Astrocyte (in vitro differentiated cells and primary cell): ENCODE results near the gene HIPK2. TPM values are rescaled to one million over a fixed set of nuclear protein-coding genes. Genes with fewer than 3 reads are reported as not detected.

Experiments
- DNase-seq: peaks from one replicate; pipeline ENCODE4 v3.0.0-alpha.2; 2010; ENCODE audit warnings: low read depth
- FAIRE-seq: peaks from 2 replicates; lab custom pipeline; 2011; peaks lifted over from hg19 to GRCh38; lab: Jason Lieb, UNC
- H2AFZ ChIP-seq: 2 replicates; pipeline ENCODE4 v1.6.0; 2012; ENCODE audit warnings: low read depth, low read length, inconsistent platforms
- H3K27ac ChIP-seq: 2 replicates; pipeline ENCODE4 v1.5.1; 2011; ENCODE audit warnings: low read depth, low read length, inconsistent platforms
- H3K27me3 ChIP-seq: 2 replicates; pipeline ENCODE4 v1.6.0; 2011; ENCODE audit warnings: low read length, inconsistent platforms; ENCODE audit not compliant: insufficient read depth
- H3K36me3 ChIP-seq: 2 replicates; pipeline ENCODE4 v1.5.1; 2011; ENCODE audit warnings: low read length, inconsistent platforms; ENCODE audit not compliant: insufficient read depth
- H3K4me1 ChIP-seq: 2 replicates; pipeline ENCODE4 v1.5.1; 2011; ENCODE audit warnings: low read length, inconsistent platforms; ENCODE audit not compliant: insufficient read depth
- H3K4me2 ChIP-seq: 2 replicates; pipeline ENCODE4 v1.6.0; 2012; ENCODE audit warnings: low read length, inconsistent platforms
- H3K4me3 ChIP-seq: 2 replicates; pipeline ENCODE4 v1.5.1; 2011; ENCODE audit warnings: low read depth, mild to moderate bottlenecking, low read length, inconsistent platforms; ENCODE audit not compliant: insufficient read depth
- H3K79me2 ChIP-seq: 2 replicates; pipeline ENCODE4 v1.6.0; 2012; ENCODE audit warnings: mild to moderate bottlenecking, low read length, inconsistent platforms; ENCODE audit not compliant: insufficient read depth
- H3K9ac ChIP-seq: 2 replicates; pipeline ENCODE4 v1.6.0; 2012; ENCODE audit warnings: mild to moderate bottlenecking, low read length, inconsistent platforms
- H3K9me3 ChIP-seq: 2 replicates; pipeline ENCODE4 v1.5.1; 2012; ENCODE audit warnings: low read depth, mild to moderate bottlenecking, low read length, inconsistent platforms; ENCODE audit not compliant: insufficient read depth
- H4K20me1 ChIP-seq: 2 replicates; pipeline ENCODE4 v1.6.0; 2012; ENCODE audit warnings: low read length, inconsistent platforms; ENCODE audit not compliant: insufficient read depth
- H3K27ac Mint-ChIP-seq: one replicate; pipeline ENCODE4 v1.8.0; 2021; ENCODE audit warnings: mild to moderate bottlenecking, mixed read lengths; ENCODE audit not compliant: unreplicated experiment
- H3K27me3 Mint-ChIP-seq: one replicate; pipeline ENCODE4 v1.8.0; 2021; ENCODE audit warnings: low read depth, mixed read lengths; ENCODE audit not compliant: unreplicated experiment
- H3K36me3 Mint-ChIP-seq: one replicate; pipeline ENCODE4 v1.8.0; 2021; ENCODE audit warnings: low read depth, mixed read lengths; ENCODE audit not compliant: unreplicated experiment
- H3K4me1 Mint-ChIP-seq: one replicate; pipeline ENCODE4 v1.8.0; 2021; ENCODE audit warnings: low read depth, mixed read lengths; ENCODE audit not compliant: unreplicated experiment
- H3K4me3 Mint-ChIP-seq: one replicate; pipeline ENCODE4 v1.8.0; 2021; ENCODE audit warnings: mild to moderate bottlenecking, moderate library complexity, mixed read lengths; ENCODE audit not compliant: unreplicated experiment
- H3K9me3 Mint-ChIP-seq: one replicate; pipeline ENCODE4 v1.8.0; 2021; ENCODE audit warnings: mild to moderate bottlenecking, mixed read lengths; ENCODE audit not compliant: unreplicated experiment
- EZH2 ChIP-seq: IDR thresholded peaks from 2 replicates; pipeline ENCODE4 v1.6.1; 2012; ENCODE audit warnings: mild to moderate bottlenecking, low read length, inconsistent platforms; ENCODE audit not compliant: insufficient read depth
- total RNA-seq: library from RNA; stranded (reverse); gene quantifications from 2 replicates; pipeline ENCODE4 v1.2.1, GENCODE V29; 2021
- TF ChIP-seq, protein P1 (sequence below): IDR thresholded peaks from 2 replicates; pipeline ENCODE4 v1.5.1; 2011; ENCODE audit warnings: low read depth, mild to moderate bottlenecking, inconsistent platforms, low read length, moderate library complexity; ENCODE audit not compliant: insufficient read depth

The HIPK2 gene
- total RNA-seq, 1 donor from 2014 or later = 35.8 TPM

DNA sequence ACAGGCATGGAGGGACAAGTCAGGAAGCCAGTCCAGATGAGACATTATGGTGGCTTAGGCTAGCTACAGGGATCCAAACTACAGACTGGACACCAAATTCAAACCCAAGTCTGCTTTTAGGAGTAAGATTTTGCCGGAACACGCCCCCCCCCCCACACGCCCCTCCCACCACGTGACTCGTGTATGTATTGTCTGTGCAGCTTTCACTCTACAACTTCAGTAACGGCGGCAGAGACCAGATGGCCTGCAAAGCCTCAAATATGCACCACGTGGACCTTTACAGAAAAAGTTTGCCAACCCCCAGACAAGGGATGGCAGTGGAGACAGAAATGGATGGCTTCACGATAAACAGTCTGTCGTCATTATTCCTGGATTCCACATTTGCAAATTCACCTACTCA, 14.5 kb downstream of the HIPK2 start:
- H3K79me2 ChIP-seq = peaks cover 98% of the 10 kb centered on the region
- H3K9ac ChIP-seq = no peak overlapping the region
- H3K4me2 ChIP-seq = peak overlapping the region; percentile 30
- DNase-seq = no peak
- H3K4me1 ChIP-seq = peaks cover 12% of the 10 kb centered on the region
- H2AFZ ChIP-seq = no peak overlapping the region
- Mint-ChIP-seq H3K27me3 (no peaks in the 10 kb centered on the region), H3K36me3 (peaks cover 9% of the 10 kb centered on the region), H3K4me1 (peaks cover 16% of the 10 kb centered on the region), H3K4me3 (no peak overlapping the region), H3K9me3 (no peaks in the 10 kb centered on the region), H3K27ac (no peak overlapping the region)
- FAIRE-seq = no peak
- H3K27me3 ChIP-seq = no peaks in the 10 kb centered on the region
- TF ChIP-seq, protein P1, sequence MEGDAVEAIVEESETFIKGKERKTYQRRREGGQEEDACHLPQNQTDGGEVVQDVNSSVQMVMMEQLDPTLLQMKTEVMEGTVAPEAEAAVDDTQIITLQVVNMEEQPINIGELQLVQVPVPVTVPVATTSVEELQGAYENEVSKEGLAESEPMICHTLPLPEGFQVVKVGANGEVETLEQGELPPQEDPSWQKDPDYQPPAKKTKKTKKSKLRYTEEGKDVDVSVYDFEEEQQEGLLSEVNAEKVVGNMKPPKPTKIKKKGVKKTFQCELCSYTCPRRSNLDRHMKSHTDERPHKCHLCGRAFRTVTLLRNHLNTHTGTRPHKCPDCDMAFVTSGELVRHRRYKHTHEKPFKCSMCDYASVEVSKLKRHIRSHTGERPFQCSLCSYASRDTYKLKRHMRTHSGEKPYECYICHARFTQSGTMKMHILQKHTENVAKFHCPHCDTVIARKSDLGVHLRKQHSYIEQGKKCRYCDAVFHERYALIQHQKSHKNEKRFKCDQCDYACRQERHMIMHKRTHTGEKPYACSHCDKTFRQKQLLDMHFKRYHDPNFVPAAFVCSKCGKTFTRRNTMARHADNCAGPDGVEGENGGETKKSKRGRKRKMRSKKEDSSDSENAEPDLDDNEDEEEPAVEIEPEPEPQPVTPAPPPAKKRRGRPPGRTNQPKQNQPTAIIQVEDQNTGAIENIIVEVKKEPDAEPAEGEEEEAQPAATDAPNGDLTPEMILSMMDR = no peak
- no peak for TF ChIP-seq EZH2
- no peak overlapping the region for H3K4me3 ChIP-seq
- H3K9me3 ChIP-seq = no peaks in the 10 kb centered on the region
- no peaks in the 10 kb centered on the region for H3K36me3 ChIP-seq
- peaks cover 85% of the 10 kb centered on the region for H4K20me1 ChIP-seq
- H3K27ac ChIP-seq = peak overlapping the region; percentile 5

- Histone ChIP-seq H3K79me2 (peaks cover 98% of the 10 kb centered on the region), H3K4me1 (peaks cover 12% of the 10 kb centered on the region), H3K36me3 (no peaks in the 10 kb centered on the region), H4K20me1 (peaks cover 85% of the 10 kb centered on the region), H3K4me3 (no peak overlapping the region), H2AFZ (no peak overlapping the region), H3K27me3 (no peaks in the 10 kb centered on the region), H3K9me3 (no peaks in the 10 kb centered on the region), H3K27ac (peak overlapping the region; percentile 5), H3K4me2 (peak overlapping the region; percentile 30), H3K9ac (no peak overlapping the region)
- peak overlapping the region; percentile 3 for H3K4me3 Mint-ChIP-seq
- FAIRE-seq (peak; percentile 9), DNase-seq (peak; percentile 59)
- H3K27ac Mint-ChIP-seq = peak overlapping the region; percentile 16
- H3K4me1 Mint-ChIP-seq = peaks cover 16% of the 10 kb centered on the region
- no peak for TF ChIP-seq EZH2
- TF ChIP-seq, protein P1 = no peak
- H3K36me3 Mint-ChIP-seq = peaks cover 6% of the 10 kb centered on the region
- H3K27me3 Mint-ChIP-seq = no peaks in the 10 kb centered on the region
- H3K9me3 Mint-ChIP-seq = no peaks in the 10 kb centered on the region
Observed at GRCh38 chr7:139762886-139763285, 14.9 kb downstream of the HIPK2 start.

- FAIRE-seq (no peak), DNase-seq (no peak)
- Histone ChIP-seq H3K79me2 (peaks cover 97% of the 10 kb centered on the region), H3K9me3 (no peaks in the 10 kb centered on the region), H3K4me2 (no peak overlapping the region), H3K4me3 (no peak overlapping the region), H4K20me1 (peaks cover 81% of the 10 kb centered on the region), H3K36me3 (no peaks in the 10 kb centered on the region), H3K27me3 (no peaks in the 10 kb centered on the region), H3K27ac (no peak overlapping the region), H3K9ac (no peak overlapping the region), H2AFZ (no peak overlapping the region), H3K4me1 (peaks cover 11% of the 10 kb centered on the region)
- H3K27me3 Mint-ChIP-seq = no peaks in the 10 kb centered on the region
- H3K36me3 Mint-ChIP-seq = peaks cover 9% of the 10 kb centered on the region
- no peak overlapping the region for H3K27ac Mint-ChIP-seq
- no peak overlapping the region for H3K4me3 Mint-ChIP-seq
- peaks cover 17% of the 10 kb centered on the region for H3K4me1 Mint-ChIP-seq
- no peaks in the 10 kb centered on the region for H3K9me3 Mint-ChIP-seq
- no peak for TF ChIP-seq EZH2
- TF ChIP-seq, protein P1 = no peak
Observed at GRCh38 chr7:139758388-139758787, 19.4 kb downstream of the HIPK2 start.
